ENCODE data around the gene CIP2A.

DNA sequence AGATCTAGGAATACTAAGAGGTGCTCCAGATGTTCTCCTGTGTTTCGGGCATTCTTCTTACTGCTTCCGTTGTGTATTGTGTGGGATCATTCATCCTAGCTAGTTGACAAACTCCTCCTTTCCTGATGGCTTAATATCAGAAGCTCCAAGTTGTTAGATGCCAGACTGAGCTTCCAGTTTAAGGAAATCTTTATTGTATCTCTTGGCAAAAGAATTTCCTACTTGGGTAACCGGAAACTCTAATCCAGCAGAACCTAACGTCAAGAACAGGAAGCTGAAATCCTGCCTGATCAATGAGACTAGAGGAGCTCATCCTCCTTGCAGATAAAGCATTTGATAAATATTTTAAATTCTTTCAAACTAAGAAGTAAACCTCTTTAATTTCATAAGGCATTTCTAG is 51.2 kb downstream of the CIP2A start:
- TF ChIP-seq, protein P1, sequence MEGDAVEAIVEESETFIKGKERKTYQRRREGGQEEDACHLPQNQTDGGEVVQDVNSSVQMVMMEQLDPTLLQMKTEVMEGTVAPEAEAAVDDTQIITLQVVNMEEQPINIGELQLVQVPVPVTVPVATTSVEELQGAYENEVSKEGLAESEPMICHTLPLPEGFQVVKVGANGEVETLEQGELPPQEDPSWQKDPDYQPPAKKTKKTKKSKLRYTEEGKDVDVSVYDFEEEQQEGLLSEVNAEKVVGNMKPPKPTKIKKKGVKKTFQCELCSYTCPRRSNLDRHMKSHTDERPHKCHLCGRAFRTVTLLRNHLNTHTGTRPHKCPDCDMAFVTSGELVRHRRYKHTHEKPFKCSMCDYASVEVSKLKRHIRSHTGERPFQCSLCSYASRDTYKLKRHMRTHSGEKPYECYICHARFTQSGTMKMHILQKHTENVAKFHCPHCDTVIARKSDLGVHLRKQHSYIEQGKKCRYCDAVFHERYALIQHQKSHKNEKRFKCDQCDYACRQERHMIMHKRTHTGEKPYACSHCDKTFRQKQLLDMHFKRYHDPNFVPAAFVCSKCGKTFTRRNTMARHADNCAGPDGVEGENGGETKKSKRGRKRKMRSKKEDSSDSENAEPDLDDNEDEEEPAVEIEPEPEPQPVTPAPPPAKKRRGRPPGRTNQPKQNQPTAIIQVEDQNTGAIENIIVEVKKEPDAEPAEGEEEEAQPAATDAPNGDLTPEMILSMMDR (IDR thresholded peaks at IDR 0.05), result no peak
- no peak for TF ChIP-seq POLR2A (IDR thresholded peaks at IDR 0.05)

Data from esophagus squamous epithelium (tissue), 4 donors.